WERI-Rb-1 (cell line): ENCODE measurements around the gene HMCN1.

Experiments used
- DNase-seq: peaks from one replicate; pipeline ENCODE4 v3.0.0-alpha.2; 2020
- H3K27ac ChIP-seq: fragments of 250-450 bp; sonication (Bioruptor Pico); 2 replicates; pipeline ENCODE4 v1.5.1; 2020; ENCODE audit warnings: mild to moderate bottlenecking, moderate library complexity
- H3K27me3 ChIP-seq: fragments of 250-450 bp; sonication (Bioruptor Pico); 2 replicates; pipeline ENCODE4 v1.5.1; 2021; ENCODE audit warnings: mild to moderate bottlenecking, low read depth, moderate library complexity; ENCODE audit not compliant: insufficient read depth, severe bottlenecking
- H3K36me3 ChIP-seq: fragments of 250-450 bp; sonication (Bioruptor Pico); 2 replicates; pipeline ENCODE4 v1.5.1; 2020; ENCODE audit warnings: mild to moderate bottlenecking, moderate library complexity
- H3K4me3 ChIP-seq: 2 replicates; pipeline ENCODE4 v1.5.1; 2011; ENCODE audit warnings: low read depth, mild to moderate bottlenecking, control low read depth, low read length
- H3K9me3 ChIP-seq: fragments of 250-450 bp; sonication (Bioruptor Pico); 2 replicates; pipeline ENCODE4 v1.5.1; 2021; ENCODE audit warnings: mild to moderate bottlenecking, moderate library complexity; ENCODE audit not compliant: severe bottlenecking
- TF ChIP-seq, protein P1 (sequence below): IDR thresholded peaks from 2 replicates; pipeline ENCODE4 v1.5.1; 2011; ENCODE audit warnings: low read depth, mild to moderate bottlenecking, control low read depth, inconsistent platforms, low read length

Gene HMCN1

GRCh38 chr1:186125035-186125434 is 390.8 kb downstream of the HMCN1 start:
- TF ChIP-seq, protein P1, sequence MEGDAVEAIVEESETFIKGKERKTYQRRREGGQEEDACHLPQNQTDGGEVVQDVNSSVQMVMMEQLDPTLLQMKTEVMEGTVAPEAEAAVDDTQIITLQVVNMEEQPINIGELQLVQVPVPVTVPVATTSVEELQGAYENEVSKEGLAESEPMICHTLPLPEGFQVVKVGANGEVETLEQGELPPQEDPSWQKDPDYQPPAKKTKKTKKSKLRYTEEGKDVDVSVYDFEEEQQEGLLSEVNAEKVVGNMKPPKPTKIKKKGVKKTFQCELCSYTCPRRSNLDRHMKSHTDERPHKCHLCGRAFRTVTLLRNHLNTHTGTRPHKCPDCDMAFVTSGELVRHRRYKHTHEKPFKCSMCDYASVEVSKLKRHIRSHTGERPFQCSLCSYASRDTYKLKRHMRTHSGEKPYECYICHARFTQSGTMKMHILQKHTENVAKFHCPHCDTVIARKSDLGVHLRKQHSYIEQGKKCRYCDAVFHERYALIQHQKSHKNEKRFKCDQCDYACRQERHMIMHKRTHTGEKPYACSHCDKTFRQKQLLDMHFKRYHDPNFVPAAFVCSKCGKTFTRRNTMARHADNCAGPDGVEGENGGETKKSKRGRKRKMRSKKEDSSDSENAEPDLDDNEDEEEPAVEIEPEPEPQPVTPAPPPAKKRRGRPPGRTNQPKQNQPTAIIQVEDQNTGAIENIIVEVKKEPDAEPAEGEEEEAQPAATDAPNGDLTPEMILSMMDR = no peak
- Histone ChIP-seq H3K27me3 (no peaks in the 10 kb centered on the region), H3K36me3 (no peaks in the 10 kb centered on the region), H3K4me3 (no peak overlapping the region), H3K9me3 (no peaks in the 10 kb centered on the region), H3K27ac (no peak overlapping the region)
- DNase-seq = no peak

DNA sequence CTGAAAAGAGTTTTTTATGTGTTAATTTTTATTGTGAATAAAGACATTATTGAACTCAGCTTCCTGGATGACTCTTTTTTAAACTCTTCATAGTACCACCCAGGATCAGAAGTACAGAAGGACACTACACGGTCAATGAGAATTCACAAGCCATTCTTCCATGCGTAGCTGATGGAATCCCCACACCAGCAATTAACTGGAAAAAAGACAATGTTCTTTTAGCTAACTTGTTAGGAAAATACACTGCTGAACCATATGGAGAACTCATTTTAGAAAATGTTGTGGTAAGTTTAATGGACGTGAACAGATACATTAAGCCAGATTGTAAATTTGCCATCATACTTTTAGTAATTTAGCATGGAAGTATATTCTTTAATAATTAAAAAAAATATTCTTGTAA is 391.3 kb downstream of the HMCN1 start:
- H3K4me3 ChIP-seq = no peak overlapping the region
- H3K9me3 ChIP-seq = no peaks in the 10 kb centered on the region
- H3K27me3 ChIP-seq = no peaks in the 10 kb centered on the region
- H3K27ac ChIP-seq = no peak overlapping the region
- TF ChIP-seq, protein P1 = no peak
- H3K36me3 ChIP-seq = no peaks in the 10 kb centered on the region
- no peak for DNase-seq

DNA sequence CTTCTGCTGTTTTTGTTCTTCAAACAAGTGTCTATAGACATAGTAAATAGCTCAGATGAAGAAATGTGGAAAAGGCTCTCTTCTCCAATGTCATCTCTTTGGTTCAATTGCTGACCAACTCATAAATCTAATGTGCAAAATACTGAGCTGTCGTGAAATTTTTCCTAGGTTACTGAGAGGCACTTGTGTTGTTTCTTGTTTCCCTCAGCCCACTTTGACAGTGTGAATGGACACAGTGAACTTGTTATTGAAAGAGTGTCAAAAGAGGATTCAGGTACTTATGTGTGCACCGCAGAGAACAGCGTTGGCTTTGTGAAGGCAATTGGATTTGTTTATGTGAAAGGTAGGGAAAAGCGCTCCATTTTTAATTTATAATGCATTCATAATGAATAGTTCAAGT is 395.6 kb downstream of the HMCN1 start:
- TF ChIP-seq, protein P1 = no peak
- Histone ChIP-seq H3K36me3 (no peaks in the 10 kb centered on the region), H3K4me3 (no peak overlapping the region), H3K9me3 (no peaks in the 10 kb centered on the region), H3K27me3 (no peaks in the 10 kb centered on the region), H3K27ac (no peak overlapping the region)
- no peak for DNase-seq

GRCh38 chr1:186139115-186139514 is 404.9 kb downstream of the HMCN1 start:
- Histone ChIP-seq H3K9me3 (no peaks in the 10 kb centered on the region), H3K4me3 (no peak overlapping the region), H3K27me3 (no peaks in the 10 kb centered on the region), H3K36me3 (no peaks in the 10 kb centered on the region), H3K27ac (no peak overlapping the region)
- TF ChIP-seq, protein P1 = no peak
- no peak for DNase-seq

DNA sequence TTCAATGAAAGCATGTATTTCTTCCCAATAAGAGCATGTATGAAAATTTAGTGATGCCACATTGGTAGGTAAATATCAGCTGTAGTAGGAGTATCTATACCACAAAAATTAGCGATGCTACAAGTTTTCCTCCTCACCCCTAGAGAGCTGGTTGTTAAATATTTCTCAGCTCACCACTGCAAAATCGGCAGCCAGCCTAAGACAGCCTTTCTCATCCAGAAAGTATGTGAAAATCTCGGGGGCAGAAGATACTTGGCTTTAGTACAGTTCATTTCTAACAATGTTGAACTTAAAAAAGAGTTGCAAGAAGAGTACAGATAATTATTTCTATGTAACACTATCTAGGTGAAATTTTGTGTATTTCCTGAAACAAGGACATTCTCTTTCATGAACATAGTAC is 405.5 kb downstream of the HMCN1 start:
- DNase-seq = no peak
- Histone ChIP-seq H3K4me3 (no peak overlapping the region), H3K9me3 (no peaks in the 10 kb centered on the region), H3K27me3 (no peaks in the 10 kb centered on the region), H3K36me3 (no peaks in the 10 kb centered on the region), H3K27ac (no peak overlapping the region)
- TF ChIP-seq, protein P1 = no peak

DNA sequence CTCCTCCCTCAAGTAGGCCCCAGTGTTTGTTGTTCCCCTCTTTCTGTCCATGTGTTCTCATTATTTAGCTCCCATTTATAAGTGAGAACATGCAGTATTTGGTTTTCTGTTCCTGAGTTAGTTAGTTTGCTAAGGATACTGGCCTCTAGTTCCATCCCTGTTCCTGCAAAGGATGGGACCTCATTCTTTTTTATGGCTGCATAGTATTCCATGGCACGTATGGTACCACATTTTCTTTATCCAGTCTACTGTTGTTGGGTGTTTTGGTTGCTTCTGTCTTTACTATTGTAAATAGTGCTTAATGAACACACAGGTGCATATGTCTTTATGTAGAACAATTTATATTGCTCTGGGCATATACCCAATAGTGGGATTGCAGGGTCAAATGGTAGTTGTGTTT is 408.0 kb downstream of the HMCN1 start:
- no peak for DNase-seq
- Histone ChIP-seq H3K27me3 (no peaks in the 10 kb centered on the region), H3K4me3 (no peak overlapping the region), H3K36me3 (no peaks in the 10 kb centered on the region), H3K27ac (no peak overlapping the region), H3K9me3 (no peaks in the 10 kb centered on the region)
- TF ChIP-seq, protein P1 = no peak
